GM12878 (cell line): ENCODE data around the gene KLHL18. TPM values are rescaled to one million over a fixed set of nuclear protein-coding genes. Genes with fewer than 3 reads are reported as not detected.
A peak's percentile ranks its signal among the peaks of the same experiment; 100 is the strongest.

Experiments
- BCLAF1 ChIP-seq: fragments of 450-650 bp; IDR thresholded peaks from 2 replicates; pipeline ENCODE4 v1.6.1; 2017; ENCODE audit warnings: antibody characterized with exemption, mild to moderate bottlenecking, moderate library complexity
- GATAD2B ChIP-seq: fragments of 450-650 bp; conservative IDR thresholded peaks from 2 replicates; pipeline ENCODE4 v1.6.1; 2017; ENCODE audit warnings: low read depth, mild to moderate bottlenecking, moderate library complexity
- HDGF ChIP-seq: fragments of 450-650 bp; IDR thresholded peaks from 2 replicates; pipeline ENCODE4 v1.6.1; 2016; ENCODE audit warnings: antibody characterized with exemption
- IRF3 ChIP-seq: fragments of 450-650 bp; IDR thresholded peaks from 2 replicates; pipeline ENCODE4 v1.6.1; 2014; ENCODE audit warnings: mild to moderate bottlenecking
- MEF2B ChIP-seq: fragments of 450-650 bp; IDR thresholded peaks from 2 replicates; pipeline ENCODE4 v1.6.1; 2018; ENCODE audit warnings: mild to moderate bottlenecking, moderate library complexity; ENCODE audit not compliant: partially characterized antibody, poor library complexity, severe bottlenecking
- MTA3 ChIP-seq: IDR thresholded peaks from 2 replicates; pipeline ENCODE4 v1.6.1; 2012; ENCODE audit warnings: low read length, inconsistent platforms, borderline replicate concordance
- NR2F1 ChIP-seq: fragments of 450-650 bp; conservative IDR thresholded peaks from 2 replicates; pipeline ENCODE4 v1.6.1; 2017; ENCODE audit warnings: mild to moderate bottlenecking
- PRDM15 ChIP-seq: fragments of 450-650 bp; formaldehyde crosslinking; IDR thresholded peaks from 2 replicates; pipeline ENCODE4 v1.4.0; 2020; ENCODE audit warnings: mild to moderate bottlenecking, moderate library complexity
- RB1 ChIP-seq: fragments of 450-650 bp; formaldehyde crosslinking; IDR thresholded peaks from 2 replicates; pipeline ENCODE4 v1.6.1; 2017; ENCODE audit warnings: mild to moderate bottlenecking, borderline replicate concordance
- TCF3 ChIP-seq: IDR thresholded peaks from 2 replicates; pipeline ENCODE4 v1.6.1; 2012; ENCODE audit warnings: low read depth, mild to moderate bottlenecking, low read length, borderline replicate concordance; ENCODE audit not compliant: insufficient read depth
- TCF7 ChIP-seq: IDR thresholded peaks from 2 replicates; pipeline ENCODE4 v1.6.1; 2014; ENCODE audit warnings: antibody characterized with exemption, borderline replicate concordance
- YY1 ChIP-seq: IDR thresholded peaks from 2 replicates; pipeline ENCODE4 v1.6.1; 2011; ENCODE audit warnings: low read depth, mild to moderate bottlenecking, low read length
- polyA plus RNA-seq, 11 experiments: library from polyadenylated mRNA; depleted of rRNA in 4 of 11; unstranded in 6 of 11; stranded (reverse) in 5 of 11; fragments of >200 nt; fragmentation: Nextera tagmentation in 4 of 11; fragmentation: Illumina TruSeq in 1 of 11; extraction: Ambion mirVana in 4 of 11; extraction: Trizol in 1 of 11; gene quantifications; 1 replicate in 1 of 11; 2 replicates in 10 of 11; pipeline versions ENCODE4 v1.2.1 to v1.2.3, GENCODE V29; 2011 to 2016; ENCODE audit warnings: inconsistent platforms in 2 of 11, missing spikeins in 2 of 11, low read depth in 1 of 11
- total RNA-seq, 4 experiments: library from RNA; depleted of rRNA in 3 of 4; stranded (reverse); fragments of >200 nt in 3 of 4; fragmentation: Illumina TruSeq in 1 of 4; extraction: Trizol in 1 of 4; gene quantifications; 2 replicates each; pipeline versions ENCODE4 v1.2.1 to v1.2.3, GENCODE V29; 2013 to 2021
- TF ChIP-seq, protein P1 (sequence below): fragments of 450-650 bp; formaldehyde crosslinking; IDR thresholded peaks from 2 replicates; pipeline ENCODE4 v1.5.0; 2022; ENCODE audit warnings: mild to moderate bottlenecking, missing genetic modification characterization

KLHL18 gene
- total and polyA plus RNA-seq, 10 of the 15 experiments (the other 5 are each of a cell fraction or from before 2014, with no cell fraction given), result 24.0 to 69.8 (median 51.7) TPM

DNA sequence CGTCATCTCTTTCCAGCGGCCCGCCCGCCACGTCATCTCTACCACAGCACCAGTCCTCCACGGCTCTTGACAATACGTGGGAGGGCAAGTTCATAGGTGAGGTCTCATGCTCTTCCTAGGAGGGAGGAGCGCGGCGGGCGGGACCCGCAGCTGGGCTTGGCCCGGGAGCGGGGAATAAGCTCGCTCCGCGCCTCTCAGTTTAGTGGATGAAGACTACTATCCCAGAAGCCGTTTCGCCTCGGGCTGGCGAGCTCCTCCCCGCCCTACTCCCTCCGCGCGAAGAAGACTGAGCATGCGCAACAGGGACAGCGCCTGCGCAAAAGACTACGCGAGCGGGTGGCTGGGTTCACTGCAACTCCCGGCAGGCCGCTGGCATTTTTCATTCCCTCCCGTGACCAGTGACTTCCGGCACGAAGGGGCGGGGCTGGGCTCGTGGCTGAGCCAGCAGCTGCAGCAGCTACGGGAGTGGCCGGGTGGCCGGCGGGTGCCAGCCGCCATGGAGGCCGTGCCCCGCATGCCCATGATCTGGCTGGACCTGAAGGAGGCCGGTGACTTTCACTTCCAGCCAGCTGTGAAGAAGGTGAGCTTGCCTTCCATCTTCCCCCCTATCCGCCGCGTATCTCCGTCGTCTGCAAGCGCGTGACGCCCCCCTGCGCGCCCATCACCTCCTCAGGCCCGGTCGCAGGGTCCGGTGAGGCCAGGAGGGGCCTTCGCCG is 98.0 kb downstream of the KLHL18 start, which contains the start of gene PTPN23 (continued):
- TF ChIP-seq, protein P1, sequence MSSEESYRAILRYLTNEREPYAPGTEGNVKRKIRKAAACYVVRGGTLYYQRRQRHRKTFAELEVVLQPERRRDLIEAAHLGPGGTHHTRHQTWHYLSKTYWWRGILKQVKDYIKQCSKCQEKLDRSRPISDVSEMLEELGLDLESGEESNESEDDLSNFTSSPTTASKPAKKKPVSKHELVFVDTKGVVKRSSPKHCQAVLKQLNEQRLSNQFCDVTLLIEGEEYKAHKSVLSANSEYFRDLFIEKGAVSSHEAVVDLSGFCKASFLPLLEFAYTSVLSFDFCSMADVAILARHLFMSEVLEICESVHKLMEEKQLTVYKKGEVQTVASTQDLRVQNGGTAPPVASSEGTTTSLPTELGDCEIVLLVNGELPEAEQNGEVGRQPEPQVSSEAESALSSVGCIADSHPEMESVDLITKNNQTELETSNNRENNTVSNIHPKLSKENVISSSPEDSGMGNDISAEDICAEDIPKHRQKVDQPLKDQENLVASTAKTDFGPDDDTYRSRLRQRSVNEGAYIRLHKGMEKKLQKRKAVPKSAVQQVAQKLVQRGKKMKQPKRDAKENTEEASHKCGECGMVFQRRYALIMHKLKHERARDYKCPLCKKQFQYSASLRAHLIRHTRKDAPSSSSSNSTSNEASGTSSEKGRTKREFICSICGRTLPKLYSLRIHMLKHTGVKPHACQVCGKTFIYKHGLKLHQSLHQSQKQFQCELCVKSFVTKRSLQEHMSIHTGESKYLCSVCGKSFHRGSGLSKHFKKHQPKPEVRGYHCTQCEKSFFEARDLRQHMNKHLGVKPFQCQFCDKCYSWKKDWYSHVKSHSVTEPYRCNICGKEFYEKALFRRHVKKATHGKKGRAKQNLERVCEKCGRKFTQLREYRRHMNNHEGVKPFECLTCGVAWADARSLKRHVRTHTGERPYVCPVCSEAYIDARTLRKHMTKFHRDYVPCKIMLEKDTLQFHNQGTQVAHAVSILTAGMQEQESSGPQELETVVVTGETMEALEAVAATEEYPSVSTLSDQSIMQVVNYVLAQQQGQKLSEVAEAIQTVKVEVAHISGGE, result no peak
- TF ChIP-seq GATAD2B, result no peak
- TF ChIP-seq TCF3, result peak; percentile 88; the same call in 1 of the 2 replicates
- no peak for TF ChIP-seq TCF7
- no peak for TF ChIP-seq MEF2B
- no peak for TF ChIP-seq MTA3
- peak; percentile 20; the same call in 1 of the 2 replicates for TF ChIP-seq RB1
- 0 out of 2 replicates have a peak, but pooled peaks have one; percentile 52 for TF ChIP-seq NR2F1
- no peak for TF ChIP-seq PRDM15 (CRISPR knock-in tag)
- TF ChIP-seq BCLAF1, result no peak
- TF ChIP-seq HDGF, result no peak; the same call in none of the 2 replicates
- TF ChIP-seq YY1, result peak; percentile 76
- 0 out of 2 replicates have a peak, but pooled peaks have one; percentile 32 for TF ChIP-seq IRF3
